Caki2 (cell line): Measurements from ENCODE around the gene OR8B8. TPM values are rescaled to one million over a fixed set of nuclear protein-coding genes. Genes with fewer than 3 reads are reported as not detected.
"Not testable (repeated sequence)": the region's sequence is repeated elsewhere in the genome, so short reads cannot be mapped to it uniquely, and the experiment has no call there.

Experiments
- DNase-seq: peaks from one replicate; pipeline ENCODE4 v3.0.0-alpha.2; 2015; ENCODE audit warnings: low read depth
- in situ Hi-C: cut with HindIII; loops from 2 replicates; pipeline ENCODE4 v1.10.0; 2016; ENCODE audit warnings: low sequenced_read_pairs, low pct_unique_long_range_greater_than_20kb, mixed read lengths
- total RNA-seq: library from RNA; depleted of rRNA; stranded (reverse); fragments of >200 nt; shearing (Covaris generic); gene quantifications from 2 replicates; pipeline ENCODE4 v1.2.3, GENCODE V29; 2014; ENCODE audit warnings: low replicate concordance; rRNA removed

The OR8B8 gene, protein sequence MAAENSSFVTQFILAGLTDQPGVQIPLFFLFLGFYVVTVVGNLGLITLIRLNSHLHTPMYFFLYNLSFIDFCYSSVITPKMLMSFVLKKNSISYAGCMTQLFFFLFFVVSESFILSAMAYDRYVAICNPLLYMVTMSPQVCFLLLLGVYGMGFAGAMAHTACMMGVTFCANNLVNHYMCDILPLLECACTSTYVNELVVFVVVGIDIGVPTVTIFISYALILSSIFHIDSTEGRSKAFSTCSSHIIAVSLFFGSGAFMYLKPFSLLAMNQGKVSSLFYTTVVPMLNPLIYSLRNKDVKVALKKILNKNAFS
- not detected in 2 replicates for total RNA-seq

DNA sequence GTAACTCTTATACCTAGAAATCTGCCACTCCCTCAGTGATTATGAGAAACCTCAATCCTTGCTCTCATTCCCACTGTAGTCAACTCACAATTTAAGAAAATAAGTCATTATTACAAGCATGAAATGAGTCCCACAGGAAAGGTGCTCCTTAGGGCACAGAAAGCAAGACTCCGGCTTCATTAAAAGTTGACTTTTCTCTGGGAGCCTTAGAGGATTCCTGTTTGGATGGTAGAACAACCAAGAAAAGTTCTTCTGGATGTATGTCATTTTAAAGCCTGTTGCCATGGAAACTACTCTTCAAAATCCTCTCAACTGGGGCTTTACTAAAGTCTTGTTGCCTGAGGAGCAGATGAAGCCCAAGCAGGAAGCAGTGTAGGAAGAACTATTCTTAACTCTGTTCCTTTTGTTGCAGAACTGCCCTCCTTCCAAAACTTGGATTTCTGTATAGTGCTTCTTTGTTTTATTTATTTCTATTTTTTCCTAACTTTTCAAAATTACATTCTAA is at the start of gene OR8B8:
Gene OR8B8, minus strand, starts transcription at position 51 of the 505 bp plus-strand sequence. CDS start 4,611 bp downstream, outside the sequence.
- in situ Hi-C loops: no loop called here
- no peak for DNase-seq

DNA sequence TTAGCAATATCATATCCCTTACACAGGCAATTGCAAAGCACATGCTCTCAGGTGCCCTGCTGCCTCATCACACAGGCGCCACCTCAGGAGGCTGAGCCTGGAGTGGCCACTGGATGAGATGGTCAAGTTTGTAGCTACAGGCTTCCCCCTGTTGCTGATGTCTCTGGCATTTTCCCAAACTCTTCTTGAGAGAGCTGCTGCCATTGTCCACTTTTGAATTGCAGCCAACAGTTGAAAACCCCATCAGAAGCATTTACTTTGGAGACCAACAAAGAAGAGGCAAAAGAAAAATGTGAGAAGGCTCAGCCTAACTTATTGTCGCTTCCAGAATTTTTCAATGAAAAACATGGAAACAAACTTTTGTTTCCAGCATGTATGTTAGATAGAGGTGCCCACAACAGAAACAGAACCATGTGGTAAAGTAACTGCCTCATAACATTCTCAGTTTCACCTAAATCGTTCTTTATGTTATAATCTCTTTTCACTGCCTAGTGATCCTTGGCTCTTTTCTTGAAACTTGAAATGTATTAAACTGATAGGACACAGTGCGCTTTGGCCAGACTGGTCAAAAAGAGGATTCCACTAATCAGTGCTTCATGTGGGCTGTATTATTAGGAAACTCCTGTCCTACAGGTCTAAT is 47.6 kb upstream of the OR8B8 start:
- DNase-seq: no peak

DNA sequence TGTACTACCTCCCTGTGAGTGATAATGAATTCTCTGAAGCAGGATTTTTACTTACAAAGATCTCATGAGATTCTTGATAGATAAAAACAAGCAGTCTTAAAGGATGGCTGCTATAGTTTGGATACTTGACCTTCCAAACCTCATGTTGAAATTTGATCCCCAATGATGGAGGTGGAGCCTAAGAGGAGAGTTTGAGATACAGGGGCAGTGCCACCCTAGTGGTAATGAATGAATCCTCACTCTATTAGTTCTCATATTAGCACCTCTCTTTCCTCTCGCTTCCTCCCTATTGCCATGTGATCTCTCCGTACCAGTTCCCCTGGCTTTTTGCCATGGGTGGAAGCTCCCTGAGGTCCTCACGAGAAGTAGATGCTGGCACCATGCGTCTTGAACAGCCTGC is 37.9 kb upstream of the OR8B8 start:
- in situ Hi-C loops: no loop called here
- no peak for DNase-seq

More for the DNA sequence above, 47.6 kb upstream of the OR8B8 start:
- in situ Hi-C loops: no loop called here

DNA sequence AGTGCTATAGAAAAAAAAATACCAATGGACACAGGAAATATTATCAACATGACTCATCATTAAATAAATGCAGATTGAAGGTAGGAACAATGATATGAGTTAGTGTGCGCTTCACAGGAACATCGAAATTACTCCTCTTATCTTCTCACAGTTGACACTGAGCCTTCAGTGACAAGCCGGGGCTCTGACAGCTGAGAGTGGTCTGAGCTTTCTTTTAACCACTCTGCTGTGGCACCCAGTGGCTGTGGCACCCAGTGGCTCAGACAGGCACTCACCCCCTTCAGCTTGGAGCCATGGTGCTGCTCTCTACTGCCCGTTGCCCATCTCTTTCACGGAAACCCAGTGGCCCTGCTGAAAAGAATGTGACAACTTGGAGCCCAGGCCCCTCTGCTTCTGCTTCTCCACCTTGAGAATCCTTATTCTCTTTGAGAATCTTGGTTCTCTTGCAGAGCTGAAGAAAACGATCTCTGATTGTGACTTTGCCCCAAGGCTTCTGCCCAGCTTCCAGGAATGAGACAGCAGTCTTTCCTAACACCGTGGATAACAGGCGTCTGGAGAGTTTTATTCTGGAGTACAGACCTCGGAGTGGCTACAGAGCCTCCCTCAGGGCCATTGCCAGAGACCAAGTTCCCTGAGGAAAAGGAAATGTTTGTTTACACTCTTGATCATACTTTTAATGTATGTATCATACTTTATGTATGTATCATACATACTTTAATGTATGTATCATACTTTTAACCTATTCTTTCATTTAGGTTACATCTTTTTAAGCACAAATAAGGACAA is 37.1 kb upstream of the OR8B8 start:
- in situ Hi-C loops: no loop called here
- no peak for DNase-seq

DNA sequence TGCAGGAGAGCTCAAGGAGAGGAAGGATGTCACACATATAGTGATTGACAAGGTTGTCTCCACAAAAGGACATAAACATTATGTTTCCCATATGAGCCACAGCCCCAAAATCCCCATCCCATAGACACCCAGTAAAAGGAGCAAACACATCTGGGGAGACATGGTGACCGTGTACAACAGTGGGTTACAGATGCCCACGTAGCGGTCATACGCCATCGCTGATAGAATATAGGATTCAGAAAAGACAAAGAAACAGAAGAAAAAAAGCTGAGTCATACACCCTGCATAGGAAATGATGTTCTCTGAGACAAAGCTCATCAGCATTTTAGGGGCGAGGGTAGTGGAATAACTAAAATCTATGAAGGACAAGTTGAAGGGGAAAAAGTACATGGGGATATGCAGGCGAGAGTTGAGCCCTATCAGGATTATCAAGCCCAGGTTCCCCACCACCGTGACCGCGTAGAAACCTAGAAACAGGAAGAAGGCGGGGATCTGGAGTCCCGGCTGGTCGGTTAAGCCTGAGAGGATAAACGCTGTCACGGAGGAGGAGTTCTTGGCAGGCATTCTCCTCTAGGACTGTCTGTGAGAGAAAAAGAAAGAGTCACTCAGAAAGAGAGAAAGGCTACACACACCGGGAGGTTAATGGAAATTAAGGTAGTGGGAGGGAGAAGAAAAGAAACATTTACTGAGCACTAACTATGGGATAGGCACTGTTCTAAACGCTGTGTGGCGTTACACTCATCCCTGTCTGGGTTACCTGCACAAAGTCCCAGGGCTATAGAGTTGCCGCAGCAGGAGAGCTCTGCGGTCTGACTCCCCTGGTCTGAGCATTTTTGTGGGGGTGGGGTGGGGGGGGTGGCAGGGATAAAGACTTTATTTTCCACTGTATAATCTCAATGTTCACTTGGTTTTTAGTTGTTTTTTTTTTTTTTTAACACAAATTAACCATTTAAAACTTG is 36.1 kb upstream of the OR8B8 start:
- DNase-seq: peak; percentile 77
- in situ Hi-C loops: no loop called here

DNA sequence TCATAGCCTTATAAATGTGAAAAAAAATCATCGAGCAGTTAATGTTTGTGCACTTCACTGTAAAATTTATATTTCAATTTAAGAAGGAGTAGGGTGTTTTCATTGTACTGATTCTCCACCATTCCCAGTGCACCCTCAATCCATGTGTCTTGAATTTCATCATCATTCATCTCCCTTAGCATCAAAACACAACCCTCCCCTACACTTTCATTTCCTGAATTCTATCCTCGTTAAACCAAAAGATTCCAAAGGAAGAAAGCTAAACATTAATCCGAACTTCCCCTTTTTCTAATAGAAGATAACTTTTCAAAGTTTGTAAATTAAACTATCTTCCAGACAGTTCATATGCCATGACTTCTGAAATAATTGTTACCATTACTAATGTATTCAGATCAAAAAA is 34.1 kb upstream of the OR8B8 start:
- no peak for DNase-seq
- in situ Hi-C loops: no loop called here

DNA sequence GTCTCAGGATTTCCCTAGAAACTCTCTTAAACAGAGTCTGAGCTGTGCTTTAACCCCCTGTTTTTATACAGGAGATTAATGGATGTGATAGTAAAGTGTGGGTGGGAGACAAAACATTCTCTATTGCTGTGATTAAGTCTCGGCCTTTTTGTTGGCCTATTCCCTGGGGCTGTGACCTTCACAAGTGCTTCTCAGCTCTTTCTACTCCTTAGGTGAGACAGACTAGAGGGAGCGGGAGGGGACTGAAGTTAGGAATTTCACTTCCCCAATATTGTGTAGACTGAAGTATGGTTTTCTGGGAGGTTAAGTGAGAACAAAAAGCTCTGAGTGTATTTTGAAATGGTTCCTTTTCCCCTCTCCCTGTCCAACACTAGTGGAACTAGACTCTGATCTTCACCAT is 29.8 kb upstream of the OR8B8 start:
- DNase-seq: no peak
- in situ Hi-C loops: no loop called here

DNA sequence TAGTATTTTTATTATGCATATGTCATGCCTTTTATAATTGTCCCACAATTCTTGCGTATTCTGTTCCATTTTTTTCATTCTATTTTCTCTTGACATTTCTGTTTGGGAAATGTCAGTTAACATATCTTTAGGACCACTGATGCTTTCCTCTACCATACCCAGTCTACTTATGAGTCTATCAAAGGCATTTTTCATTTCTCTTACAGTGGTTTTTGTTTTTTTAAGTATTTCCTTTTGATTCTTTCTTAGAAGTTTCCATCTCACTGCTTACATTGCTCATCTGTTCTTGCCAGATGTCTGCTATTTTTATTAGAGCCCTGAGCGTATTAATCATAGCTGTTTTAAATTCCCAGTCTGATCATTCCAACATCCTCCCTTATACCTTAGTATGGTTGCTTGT is 29.3 kb upstream of the OR8B8 start:
- in situ Hi-C loops: no loop called here

DNA sequence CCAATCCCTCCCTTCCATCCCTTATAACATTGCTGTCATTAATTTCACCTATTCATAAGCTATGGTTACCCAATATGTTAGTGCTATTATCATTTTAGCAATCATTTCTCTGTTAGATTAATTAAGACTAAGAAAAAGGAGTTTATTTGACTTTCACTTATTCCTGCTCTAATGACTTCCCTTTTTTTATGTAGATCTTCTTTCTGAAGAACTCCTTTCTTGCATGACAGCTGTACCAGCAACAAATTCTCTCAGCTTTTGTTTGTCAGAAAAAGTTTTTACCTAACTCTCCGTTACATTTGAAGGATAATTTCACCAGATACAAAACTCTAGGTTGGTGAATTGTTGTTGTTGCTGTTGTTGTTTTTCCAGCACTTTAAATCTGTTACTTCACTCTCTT is 28.6 kb upstream of the OR8B8 start:
- DNase-seq: no peak
- in situ Hi-C loops: no loop called here

More for the DNA sequence above, 29.3 kb upstream of the OR8B8 start:
- no peak for DNase-seq

DNA sequence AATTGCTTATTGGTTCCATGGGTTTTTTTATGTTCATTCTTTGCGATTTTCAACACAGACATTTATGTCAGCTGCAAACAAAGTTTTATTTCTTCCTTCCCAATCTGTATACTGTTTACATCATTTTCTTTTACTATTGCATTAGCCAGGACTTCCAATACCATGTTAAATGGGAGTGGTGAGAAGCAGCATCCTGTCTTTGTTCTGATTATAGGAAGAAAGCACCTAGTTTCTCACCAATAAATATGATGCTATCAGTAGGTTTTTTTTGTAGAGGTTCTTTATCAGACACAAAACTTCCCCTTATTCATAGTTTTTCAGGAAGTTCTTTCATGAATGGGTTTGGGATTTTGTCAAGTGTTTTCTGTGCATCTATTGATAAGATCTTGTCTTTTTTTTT is 28.0 kb upstream of the OR8B8 start:
- no peak for DNase-seq
- in situ Hi-C loops: no loop called here

DNA sequence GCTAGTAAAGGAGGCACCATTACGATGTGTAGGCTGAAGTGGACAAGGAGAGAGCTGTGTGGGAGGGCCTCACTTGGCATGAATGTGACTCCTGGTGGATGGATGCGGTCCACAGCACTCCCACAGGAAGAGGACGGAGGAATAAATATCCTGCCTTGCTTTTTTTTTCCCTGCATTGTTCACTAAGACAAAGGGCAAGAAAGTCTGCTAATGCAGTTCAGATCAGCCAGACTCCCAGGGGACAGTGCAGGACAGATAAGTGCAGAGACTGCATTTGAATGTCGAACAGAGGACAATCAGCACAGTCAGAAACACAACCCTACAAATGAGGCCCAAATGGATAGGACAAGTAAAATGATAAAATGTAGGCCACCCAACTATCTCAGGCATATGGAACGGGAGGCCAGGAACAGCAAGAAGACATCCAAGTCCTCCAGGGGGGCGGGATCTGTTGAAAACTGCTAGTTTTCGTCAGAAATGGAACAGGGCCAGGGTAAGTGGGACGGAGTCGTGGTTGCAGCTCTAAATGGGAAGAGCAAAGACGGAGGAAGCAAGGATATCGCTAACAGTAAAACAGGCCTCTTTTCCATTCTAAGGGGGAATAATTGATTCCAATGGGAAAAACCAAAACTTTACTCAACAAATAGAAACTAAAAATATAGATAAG is 25.2 kb upstream of the OR8B8 start:
- no peak for DNase-seq
- in situ Hi-C loops: no loop called here

DNA sequence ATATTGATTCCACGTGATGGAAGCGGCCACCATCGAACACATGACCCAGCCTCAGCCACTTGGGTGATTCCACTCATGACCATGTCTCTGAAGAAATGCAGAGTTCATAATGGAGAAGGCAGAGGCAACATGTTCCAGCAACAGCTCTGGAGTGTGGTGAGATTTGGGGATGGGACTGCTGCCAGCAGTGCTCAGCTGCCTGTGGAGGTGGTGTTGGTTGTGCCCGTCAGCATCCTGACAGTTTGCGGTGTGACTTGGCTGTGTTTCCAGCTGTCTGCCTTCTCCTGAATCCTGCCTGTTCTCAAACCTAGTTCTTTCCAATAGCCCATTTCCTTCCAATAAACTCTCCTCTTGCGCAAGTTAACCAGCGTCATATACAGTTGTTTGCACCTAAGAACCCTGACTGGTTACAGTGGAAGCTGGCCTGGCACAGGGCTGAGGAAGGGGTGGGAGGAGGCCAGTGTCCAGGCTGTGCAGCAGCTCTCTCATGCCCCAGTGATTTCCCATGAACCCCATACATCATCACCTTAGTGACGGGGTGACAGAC is 22.0 kb upstream of the OR8B8 start:
- DNase-seq: no peak
- in situ Hi-C loops: no loop called here

DNA sequence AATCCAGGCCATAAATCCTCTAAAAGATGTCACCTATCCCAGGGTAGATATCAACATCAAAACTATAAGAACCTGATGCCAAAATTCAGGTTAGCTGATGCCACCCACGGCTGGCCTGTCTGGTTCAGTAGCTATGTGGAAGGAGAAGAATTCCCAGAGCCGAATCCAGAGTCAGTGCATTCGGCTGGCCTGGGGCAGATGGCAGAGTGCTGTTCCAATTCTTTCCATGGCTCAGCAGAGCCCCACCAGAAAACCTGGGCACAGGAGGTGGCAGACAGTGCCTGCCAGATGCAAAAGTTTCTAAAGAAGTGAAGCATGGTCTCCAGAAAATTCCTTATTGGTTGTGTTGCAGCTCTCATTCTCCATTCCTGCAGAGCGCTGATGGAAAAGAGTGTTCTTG is 19.9 kb upstream of the OR8B8 start:
- in situ Hi-C loops: no loop called here
- DNase-seq: no peak

DNA sequence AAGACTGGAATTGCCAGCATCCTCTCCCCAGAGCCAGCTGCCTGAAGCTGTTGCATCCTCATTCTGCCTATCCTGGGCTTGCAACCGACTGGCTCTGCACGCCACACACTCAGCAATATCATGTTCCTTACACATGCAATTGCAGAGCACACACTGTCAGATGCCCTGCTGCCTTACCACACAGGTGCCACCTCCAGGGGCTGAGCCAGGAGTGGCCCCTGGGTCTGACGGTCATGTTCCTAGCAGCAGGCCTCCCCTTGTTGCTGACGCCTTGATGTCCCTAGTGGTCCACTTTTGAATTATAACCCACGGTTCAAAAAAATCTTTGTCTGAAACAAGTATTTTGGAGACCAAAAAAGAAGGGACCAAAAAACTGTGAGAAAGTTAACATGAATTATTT is 18.5 kb upstream of the OR8B8 start:
- in situ Hi-C loops: no loop called here
- DNase-seq: no peak

DNA sequence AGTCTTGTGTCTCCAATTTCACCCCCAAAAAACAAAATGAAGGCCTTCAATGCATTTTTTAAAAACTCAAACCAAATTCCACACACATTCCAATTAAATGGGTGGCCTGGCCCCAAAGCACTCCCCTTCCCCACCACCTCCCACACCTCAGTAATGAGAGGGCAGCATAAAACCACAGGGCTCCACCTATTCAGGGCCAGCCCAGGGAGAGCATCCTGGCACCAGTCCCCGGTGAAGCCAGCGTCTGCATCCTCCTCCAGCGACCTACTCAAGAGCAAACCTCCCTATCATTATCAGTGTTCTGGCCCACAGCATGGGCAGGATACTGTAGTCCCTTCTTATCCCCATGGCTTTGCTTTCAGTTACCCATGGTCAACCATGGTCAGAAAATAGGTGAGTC is 17.8 kb upstream of the OR8B8 start:
- no peak for DNase-seq
- in situ Hi-C loops: no loop called here

DNA sequence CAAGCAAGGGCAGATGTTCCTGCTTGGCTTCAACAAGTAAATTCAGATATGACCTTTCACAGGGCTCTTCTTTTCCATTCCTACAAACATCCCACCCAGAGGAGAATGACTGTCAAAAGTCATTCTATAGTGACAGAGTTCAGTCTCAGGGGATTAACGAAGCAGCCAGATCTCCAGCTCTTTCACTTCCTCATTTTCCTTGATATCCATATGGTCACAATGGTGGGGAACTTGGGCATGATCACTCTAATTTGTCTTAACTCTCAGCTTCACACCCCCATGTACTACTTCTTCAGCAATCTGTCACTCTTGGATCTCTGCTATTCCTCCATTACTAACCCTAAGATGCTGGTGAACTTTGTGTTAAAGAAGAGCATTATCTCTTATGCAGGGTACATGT is 15.0 kb upstream of the OR8B8 start:
- in situ Hi-C loops: no loop called here
- DNase-seq: no peak

DNA sequence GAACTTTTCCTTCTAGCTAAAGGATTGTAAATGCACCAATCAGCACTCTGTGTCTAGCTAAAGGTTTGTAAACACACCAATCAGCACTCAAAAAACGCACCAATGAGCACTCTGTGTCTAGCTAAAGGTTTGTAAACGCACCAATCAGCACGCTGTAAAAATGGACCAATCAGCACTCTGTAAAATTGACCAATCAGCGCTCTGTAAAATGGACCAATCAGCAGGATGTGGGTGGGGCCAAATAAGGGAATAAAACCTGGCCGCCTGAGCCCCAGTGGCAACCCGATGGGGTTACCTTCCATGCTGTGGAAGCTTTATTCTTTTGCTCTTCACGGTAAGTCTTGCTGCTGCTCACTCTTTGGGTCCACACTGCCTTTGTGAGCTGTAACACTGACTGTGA is 13.9 kb upstream of the OR8B8 start:
- DNase-seq, in situ Hi-C loops: not testable (repeated sequence)
